Psoas muscle (tissue), 8 donors: ENCODE results near the gene DCAF4. TPM values are rescaled to one million over a fixed set of nuclear protein-coding genes. Genes with fewer than 3 reads are reported as not detected.

Source experiments
- ATAC-seq, 4 donors: fragments of 200-7000 bp; cut with Tn5 transposase; one replicate each; pipeline ENCODE4 v1.9.1; 2020; ENCODE audit warnings: moderate library complexity in 3 of 4, mild to moderate bottlenecking in 2 of 4
- DNase-seq, 2 donors: peaks; one replicate each; pipeline ENCODE4 v3.0.0-alpha.2; 2020
- H3K27ac ChIP-seq: fragments of 200-600 bp; one replicate; pipeline ENCODE4 v1.8.0; 2022
- H3K27me3 ChIP-seq, 3 donors: fragments of 200-600 bp in 1 of 3; one replicate each; pipeline versions ENCODE4 v1.6.1 to v1.8.0; 2013 to 2022; ENCODE audit warnings: low read length in 2 of 3, mild to moderate bottlenecking in 2 of 3, moderate library complexity in 1 of 3; ENCODE audit not compliant: insufficient read depth in 3 of 3
- H3K36me3 ChIP-seq, 2 donors: fragments of 200-600 bp in 1 of 2; one replicate each; pipeline versions ENCODE4 v1.6.1 to v1.8.0; 2013 to 2022; ENCODE audit warnings: low read depth in 1 of 2, mild to moderate bottlenecking in 1 of 2, moderate library complexity in 1 of 2; ENCODE audit not compliant: insufficient read depth in 1 of 2
- H3K4me1 ChIP-seq: fragments of 200-600 bp; one replicate; pipeline ENCODE4 v1.8.0; 2022
- H3K4me3 ChIP-seq: fragments of 200-600 bp; one replicate; pipeline ENCODE4 v1.8.0; 2022; ENCODE audit warnings: mild to moderate bottlenecking
- H3K9me3 ChIP-seq: fragments of 200-600 bp; one replicate; pipeline ENCODE4 v1.8.0; 2022
- CTCF ChIP-seq: fragments of 200-600 bp; IDR thresholded peaks from one replicate; pipeline ENCODE4 v1.8.0; 2022; ENCODE audit warnings: antibody characterized with exemption
- WGBS, 3 donors: extraction: QIAGEN DNeasy Blood & Tissue Kit; methylation state at CpG; one replicate each; pipeline versions ENCODE4 v1.1.6 to v1.1.7; 2013; 5-methylcytosine and 5-hydroxymethylcytosine counted together
- intact Hi-C, 2 donors: fragments of 100-400 bp; cut with DNase I; formaldehyde crosslinking; loops; one replicate each; pipeline versions ENCODE4 v1.11.0 to v1.14.2; 2022
- polyA plus RNA-seq, 3 donors: library from polyadenylated mRNA; stranded (reverse); fragments of 200-250 nt; gene quantifications; one replicate each; pipeline ENCODE4 v1.2.3, GENCODE V29; 2013
- total RNA-seq, 4 donors: library from RNA; stranded (reverse); fragmentation: NEBNext Ultra II Directional in 2 of 4; extraction: Animal tissue kit (Norgen Biotek cat#: 25700) in 2 of 4; gene quantifications; one replicate each; pipeline versions ENCODE4 v1.2.1 to v1.2.4, GENCODE V29; 2021 to 2023
- donor health status: healthy with polysubstance abuse.
- donor health status: DM: no; HTN: no; CAD: no; lungs with moderate emphysema.
- donor health status: Bipolar disorder and iron deficiency.
- donor health status: healthy.
- donor health status: DM: yes; HTN: yes; CAD: no.
- donor health status: DM: no; HTN: no; CAD: no.
- donor health status: DM: no; HTN: no; CAD: no.
- donor health status: DM: yes; HTN: yes; CAD: no.

The DCAF4 gene
- total and polyA plus RNA-seq, 7 donors, result 11.1 to 26.0 (median 18.1) TPM

- no peak overlapping the region for H3K4me3 ChIP-seq
- H3K4me1 ChIP-seq, result peaks cover 27% of the 10 kb centered on the region
- H3K9me3 ChIP-seq, result no peaks in the 10 kb centered on the region
- no peak overlapping the region for H3K27ac ChIP-seq
- intact Hi-C loops, result no loop called here
- no peaks in the 10 kb centered on the region for H3K36me3 ChIP-seq
- no peaks in the 10 kb centered on the region for H3K27me3 ChIP-seq
- 44 to 56% (median 54%) methylated on average over 5 of the region's 5 CpGs for WGBS, 3 donors
- DNase-seq (no peak), ATAC-seq (peak; percentile 49 to 76 (median 66))
- TF ChIP-seq CTCF, result no peak
Measured at GRCh38 chr14:72907886-72908285, 18.4 kb upstream of the DCAF4 start.

DNA sequence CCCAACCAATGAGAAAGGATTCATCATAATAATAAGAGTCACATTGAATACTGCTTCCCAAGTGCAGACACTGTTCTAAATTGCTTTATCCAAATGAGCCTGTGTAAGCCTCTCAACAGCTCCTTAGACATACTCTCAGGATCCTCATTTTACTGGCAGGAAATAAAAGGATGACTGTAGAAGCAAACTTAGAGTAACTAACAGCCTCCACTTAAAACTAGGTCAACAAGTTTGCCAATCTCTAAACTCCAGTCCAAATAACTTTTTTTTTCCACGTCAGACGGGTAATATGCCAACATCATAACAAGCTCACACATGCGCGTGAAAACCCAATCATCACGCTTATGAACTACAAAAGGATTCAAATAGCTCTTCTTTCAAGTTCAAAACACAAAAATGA, 17.1 kb upstream of the DCAF4 start:
- TF ChIP-seq CTCF, result no peak
- no peaks in the 10 kb centered on the region for H3K9me3 ChIP-seq
- H3K4me3 ChIP-seq, result no peak overlapping the region
- no peaks in the 10 kb centered on the region for H3K36me3 ChIP-seq
- DNase-seq (no peak), ATAC-seq (peak; percentile 36 to 85 (median 75))
- no peaks in the 10 kb centered on the region for H3K27me3 ChIP-seq
- H3K4me1 ChIP-seq, result peaks cover 24% of the 10 kb centered on the region
- WGBS, 3 donors, result 29 to 63% (median 36%) methylated on average over 5 of the region's 5 CpGs
- peak overlapping the region; percentile 32 for H3K27ac ChIP-seq
- intact Hi-C loops, result no loop called here

DNA sequence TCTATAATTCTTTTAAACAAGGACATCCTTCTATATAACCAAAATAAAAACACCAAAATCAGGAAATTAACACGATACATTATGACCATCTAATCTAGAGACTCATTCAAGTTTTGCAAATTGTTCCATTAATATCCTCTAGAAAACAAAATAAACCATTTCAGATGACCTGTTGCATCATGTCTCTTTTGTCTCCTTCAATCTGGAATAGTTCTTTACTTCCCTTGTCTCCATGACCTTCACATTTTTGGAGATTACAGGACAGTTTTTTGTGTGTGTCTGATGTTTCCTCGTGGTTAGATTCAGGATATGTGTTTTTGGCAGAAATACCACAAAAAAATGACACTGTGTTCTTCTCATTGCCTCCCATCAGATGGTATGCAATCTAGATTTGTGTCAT, 12.5 kb upstream of the DCAF4 start:
- WGBS, 3 donors, result 39 to 49% (median 42%) methylated on average over 2 of the region's 2 CpGs
- no peak overlapping the region for H3K27ac ChIP-seq
- no peaks in the 10 kb centered on the region for H3K36me3 ChIP-seq
- H3K27me3 ChIP-seq, result no peaks in the 10 kb centered on the region
- ATAC-seq (no peak), DNase-seq (no peak)
- intact Hi-C loops, result no loop called here
- no peak overlapping the region for H3K4me3 ChIP-seq
- peaks cover 7% of the 10 kb centered on the region for H3K4me1 ChIP-seq
- no peaks in the 10 kb centered on the region for H3K9me3 ChIP-seq
- no peak for TF ChIP-seq CTCF

DNA sequence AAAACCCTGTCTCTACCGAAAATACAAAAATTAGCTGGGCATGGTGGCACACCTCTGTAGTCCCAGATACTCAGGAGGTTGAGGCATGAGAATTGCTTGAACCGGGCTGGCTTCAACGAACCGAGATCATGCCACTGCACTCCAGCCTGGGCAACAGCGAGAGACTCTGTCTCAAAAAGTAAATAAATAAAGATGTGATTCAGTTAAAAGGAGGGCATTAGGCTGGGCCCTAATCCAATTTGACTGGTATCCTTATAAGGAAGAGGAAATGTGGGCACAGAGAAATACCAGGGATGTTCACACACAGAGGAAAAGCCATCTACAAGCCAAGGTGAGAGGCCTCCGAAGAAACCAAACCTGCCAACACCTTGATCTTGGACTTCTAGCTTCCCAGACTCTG, 10.1 kb upstream of the DCAF4 start:
- H3K9me3 ChIP-seq, result no peaks in the 10 kb centered on the region
- 66 to 75% (median 67%) methylated on average over 6 of the region's 6 CpGs for WGBS, 3 donors
- no peak for DNase-seq
- intact Hi-C loops, result no loop called here
- H3K36me3 ChIP-seq, result no peaks in the 10 kb centered on the region
- no peak overlapping the region for H3K27ac ChIP-seq
- TF ChIP-seq CTCF, result no peak
- H3K4me1 ChIP-seq, result no peaks in the 10 kb centered on the region
- ATAC-seq, result no peak
- no peaks in the 10 kb centered on the region for H3K27me3 ChIP-seq
- H3K4me3 ChIP-seq, result no peak overlapping the region

- ATAC-seq (no peak), DNase-seq (no peak)
- Histone ChIP-seq H3K27ac (no peak overlapping the region), H3K4me1 (no peaks in the 10 kb centered on the region), H3K4me3 (no peak overlapping the region), H3K9me3 (no peaks in the 10 kb centered on the region), H3K27me3 (no peaks in the 10 kb centered on the region), H3K36me3 (no peaks in the 10 kb centered on the region)
- no peak for TF ChIP-seq CTCF
- WGBS, 3 donors, result 45 to 54% (median 50%) methylated on average over 9 of the region's 9 CpGs
- intact Hi-C loops, result no loop called here
Measured at GRCh38 chr14:72917094-72917802, 9.0 kb upstream of the DCAF4 start.
